HG03108 (cell line): ENCODE data around the gene AMER1.

Experiments used
- ATAC-seq: cut with Tn5 transposase; IDR thresholded peaks from one replicate; pipeline ENCODE4 v1.9.1; 2021; ENCODE audit warnings: moderate library complexity; ENCODE audit not compliant: unreplicated experiment

Gene AMER1

DNA sequence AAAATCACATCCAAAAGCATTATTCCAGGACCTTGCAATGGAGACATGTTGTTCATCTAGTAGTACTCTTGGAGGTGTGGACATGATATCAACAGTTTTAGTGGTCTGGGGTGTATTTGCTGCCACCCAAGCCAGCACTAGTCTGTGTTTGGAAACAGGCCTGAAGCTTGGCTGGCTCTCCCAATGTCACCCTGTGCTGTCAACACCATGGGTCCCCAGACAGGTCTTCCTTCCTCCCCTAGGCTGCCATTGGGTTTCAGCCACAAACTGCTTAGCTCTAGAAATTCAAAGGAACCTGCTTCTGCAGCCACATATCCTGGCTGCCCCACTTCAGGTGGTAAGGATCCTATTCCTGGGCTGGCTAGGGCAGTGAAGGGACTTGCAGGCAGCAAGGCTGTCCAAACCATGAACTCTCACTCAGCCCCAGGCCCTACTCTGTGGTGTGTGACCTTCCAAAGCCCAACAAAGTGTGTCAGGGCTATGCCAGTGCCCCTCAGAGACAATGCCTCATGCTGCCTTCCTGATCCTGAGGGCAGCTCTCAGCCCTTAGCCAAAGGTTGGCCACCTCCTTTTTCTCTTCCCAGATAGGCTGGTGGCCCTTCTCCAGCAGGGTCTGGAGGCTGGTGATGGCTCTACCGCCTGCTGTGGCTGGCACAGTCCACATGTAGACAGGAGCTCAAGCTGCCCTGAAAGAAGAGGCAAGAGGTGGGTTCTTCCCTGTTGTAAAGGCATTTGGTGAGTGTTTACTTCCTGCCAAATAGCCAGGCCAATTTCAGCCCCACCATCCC is 18.3 kb downstream of the AMER1 start:
- no peak for ATAC-seq

DNA sequence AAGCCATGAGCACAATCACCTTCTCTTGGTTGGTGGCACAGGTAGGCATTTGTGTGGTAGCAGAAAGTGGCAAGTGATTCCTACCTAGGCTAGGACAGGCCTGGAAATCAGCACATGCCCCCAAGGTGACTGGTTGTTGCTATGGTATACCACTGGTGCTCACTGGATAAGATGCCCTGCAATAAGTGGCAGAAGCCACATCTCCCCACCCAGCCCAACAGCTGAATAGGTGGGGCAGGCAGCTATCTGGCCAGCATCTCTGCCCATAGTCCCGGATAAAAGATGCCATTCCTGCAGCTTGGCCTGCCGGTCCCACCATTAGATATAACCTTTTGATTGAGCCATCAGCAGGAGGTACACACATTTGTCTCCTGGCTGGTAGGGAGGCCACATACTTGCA is 21.1 kb downstream of the AMER1 start:
- no peak for ATAC-seq

- no peak for ATAC-seq
Measured at GRCh38 chrX:64182208-64182607, 23.3 kb downstream of the AMER1 start.

DNA sequence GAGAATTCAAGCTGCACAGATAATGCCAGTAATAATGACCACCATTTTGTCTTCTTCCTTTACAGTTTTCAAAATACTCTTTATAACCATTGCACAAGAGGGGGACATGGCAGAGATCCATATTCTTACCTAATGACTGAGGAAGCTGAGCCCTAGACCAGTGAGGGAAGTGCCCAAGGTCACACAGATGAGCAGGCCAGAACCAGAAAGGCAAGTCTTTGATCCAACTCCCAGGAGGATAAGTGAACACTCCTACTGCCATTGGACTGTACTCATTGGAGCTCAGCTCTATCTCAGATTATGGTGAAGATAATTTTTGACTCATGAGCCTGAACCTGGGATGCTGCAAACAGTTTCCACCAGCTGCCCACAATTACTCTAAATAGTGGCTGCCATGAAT is 28.6 kb downstream of the AMER1 start:
- ATAC-seq, result no peak

DNA sequence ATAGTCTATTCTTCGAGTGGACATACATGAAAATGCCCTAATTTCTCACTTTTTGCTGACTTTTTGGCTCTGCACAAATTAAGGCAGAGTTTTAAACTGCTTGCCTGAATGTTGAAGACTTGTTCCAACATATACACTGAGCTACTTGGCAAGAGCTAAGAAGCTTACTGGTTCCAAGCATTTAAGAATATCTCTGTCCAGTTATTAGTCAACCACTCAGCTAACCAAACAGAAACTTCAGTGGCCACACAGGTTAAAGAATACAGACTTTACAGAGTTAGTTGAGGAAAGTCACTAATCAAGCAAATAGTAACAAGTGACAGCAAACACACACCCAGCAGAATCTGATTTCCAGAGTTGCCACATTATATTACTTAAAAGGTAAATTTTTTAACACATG is 35.5 kb downstream of the AMER1 start:
- no peak for ATAC-seq

DNA sequence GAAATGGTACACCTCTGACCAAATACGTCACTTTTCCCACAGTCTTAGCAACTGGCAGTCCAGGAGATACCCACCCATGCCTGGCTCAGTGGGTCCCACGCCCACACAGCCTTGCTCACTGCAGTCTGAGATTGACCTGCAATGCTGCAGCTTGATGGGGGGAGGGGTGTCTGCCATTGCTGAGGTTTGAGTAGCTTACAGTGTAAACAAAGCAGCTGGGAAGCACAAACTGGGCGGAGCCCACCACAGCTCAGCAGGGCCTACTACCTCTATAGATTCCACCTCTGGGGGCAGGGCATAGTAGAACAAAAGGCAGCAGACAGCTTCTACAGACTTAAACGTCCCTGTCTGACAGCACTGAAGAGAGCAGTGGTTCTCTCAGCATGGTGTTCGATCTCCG is 52.7 kb downstream of the AMER1 start:
- ATAC-seq, result no peak

DNA sequence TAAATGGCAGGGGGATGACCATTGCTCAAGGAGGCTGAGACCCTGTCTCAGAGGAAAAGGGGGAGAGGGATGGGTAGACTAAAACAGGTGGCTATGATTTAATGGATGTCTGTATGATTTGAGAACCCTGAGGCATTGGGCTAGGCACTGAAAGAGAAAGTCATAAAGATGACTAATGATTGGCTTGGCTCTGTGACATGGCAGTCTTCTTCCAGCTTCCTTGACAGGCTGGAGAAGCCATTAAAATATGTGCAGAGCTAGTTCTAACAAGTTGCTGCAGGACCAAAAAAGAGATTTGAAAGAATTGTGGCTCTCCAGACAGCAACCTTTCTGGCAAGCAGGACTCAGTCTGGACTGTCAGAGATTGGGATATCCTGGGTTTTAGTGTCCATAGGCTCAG is 53.6 kb downstream of the AMER1 start:
- no peak for ATAC-seq

- no peak for ATAC-seq
Measured at GRCh38 chrX:64150775-64151174, 54.7 kb downstream of the AMER1 start.
